Colon (tissue), 2 donors: Measurements from ENCODE around the gene ULBP1.
"Not testable (repeated sequence)": the region's sequence is repeated elsewhere in the genome, so short reads cannot be mapped to it uniquely, and the experiment has no call there.

ENCODE experiments used
- FAIRE-seq: peaks from 2 replicates; lab custom pipeline; 2012; peaks lifted over from hg19 to GRCh38; lab: Jason Lieb, UNC
- donor health status: control.
- donor health status: control.

The ULBP1 gene

GRCh38 chr6:149975400-149975799 is 11.7 kb downstream of the ULBP1 start:
- FAIRE-seq: no peak

- no peak for FAIRE-seq
These were observed 13.5 kb downstream of the ULBP1 start for GRCh38 chr6:149977221-149977620.

GRCh38 chr6:149978610-149979009 is 14.9 kb downstream of the ULBP1 start:
- no peak for FAIRE-seq

- no peak for FAIRE-seq
These were observed 15.6 kb downstream of the ULBP1 start for GRCh38 chr6:149979293-149979692.

- no peak for FAIRE-seq
These were observed 19.4 kb downstream of the ULBP1 start for GRCh38 chr6:149983145-149983544.

- FAIRE-seq: no peak
These were observed 21.0 kb downstream of the ULBP1 start for GRCh38 chr6:149984773-149985172.

GRCh38 chr6:149985481-149985937 is 21.8 kb downstream of the ULBP1 start:
- no peak for FAIRE-seq

GRCh38 chr6:149987602-149988107 is 23.9 kb downstream of the ULBP1 start:
- FAIRE-seq: no peak

- no peak for FAIRE-seq
These were observed 25.0 kb downstream of the ULBP1 start for GRCh38 chr6:149988550-149989346.

- FAIRE-seq: no peak
These were observed 26.5 kb downstream of the ULBP1 start for GRCh38 chr6:149990212-149990660.

GRCh38 chr6:149990661-149991471 is 27.1 kb downstream of the ULBP1 start:
- FAIRE-seq: no peak

- FAIRE-seq: not testable (repeated sequence)
These were observed 27.7 kb downstream of the ULBP1 start for GRCh38 chr6:149991472-149991795.

GRCh38 chr6:149991838-149992237 is 28.1 kb downstream of the ULBP1 start:
- FAIRE-seq: no peak

GRCh38 chr6:149995235-149995750 is 31.6 kb downstream of the ULBP1 start:
- FAIRE-seq: no peak

- FAIRE-seq: no peak
These were observed 32.2 kb downstream of the ULBP1 start for GRCh38 chr6:149995971-149996370.

- FAIRE-seq: no peak
These were observed 35.9 kb downstream of the ULBP1 start for GRCh38 chr6:149999636-150000035.

GRCh38 chr6:150001295-150002008 is 37.7 kb downstream of the ULBP1 start:
- no peak for FAIRE-seq

- no peak for FAIRE-seq
These were observed 39.0 kb downstream of the ULBP1 start for GRCh38 chr6:150002710-150003109.

GRCh38 chr6:150003599-150003998 is 39.9 kb downstream of the ULBP1 start:
- not testable (repeated sequence) for FAIRE-seq

- no peak for FAIRE-seq
These were observed 40.5 kb downstream of the ULBP1 start for GRCh38 chr6:150004101-150004782.
